Karpas-422 (cell line): ENCODE data around the gene TTC12. TPM values are rescaled to one million over a fixed set of nuclear protein-coding genes. Genes with fewer than 3 reads are reported as not detected.

Experiments
- DNase-seq: peaks from one replicate; pipeline ENCODE4 v3.0.0-alpha.2; 2015
- H2AFZ ChIP-seq: fragments of 200-600 bp; sonication (generic); 2 replicates; pipeline ENCODE4 v1.6.1; 2014; ENCODE audit warnings: antibody characterized with exemption, low read length, mixed read lengths
- H3K27ac ChIP-seq: fragments of 200-600 bp; sonication (generic); 2 replicates; pipeline ENCODE4 v1.5.1; 2014; ENCODE audit warnings: mild to moderate bottlenecking, low read length, moderate library complexity
- H3K27me3 ChIP-seq: fragments of 200-600 bp; sonication (generic); 2 replicates; pipeline ENCODE4 v1.6.1; 2014; ENCODE audit warnings: low read length, mixed read lengths
- H3K36me3 ChIP-seq: fragments of 200-600 bp; sonication (generic); 2 replicates; pipeline ENCODE4 v1.6.1; 2014; ENCODE audit warnings: low read length, mixed read lengths; ENCODE audit not compliant: insufficient read depth
- H3K4me1 ChIP-seq: fragments of 200-600 bp; sonication (generic); 2 replicates; pipeline ENCODE4 v1.6.1; 2014; ENCODE audit warnings: mild to moderate bottlenecking, low read length, mixed read lengths
- H3K4me2 ChIP-seq: fragments of 200-600 bp; sonication (generic); 2 replicates; pipeline ENCODE4 v1.6.1; 2014; ENCODE audit warnings: low read length, low read depth, mild to moderate bottlenecking; ENCODE audit not compliant: poor library complexity, severe bottlenecking
- H3K4me3 ChIP-seq: fragments of 200-600 bp; sonication (generic); 2 replicates; pipeline ENCODE4 v1.5.1; 2014; ENCODE audit warnings: mild to moderate bottlenecking, antibody characterized with exemption, low read length, mixed read lengths
- H3K79me2 ChIP-seq: fragments of 200-600 bp; sonication (generic); 2 replicates; pipeline ENCODE4 v1.6.1; 2014; ENCODE audit warnings: mild to moderate bottlenecking, low read length, mixed read lengths
- H3K9ac ChIP-seq: fragments of 200-600 bp; sonication (generic); 2 replicates; pipeline ENCODE4 v1.6.0; 2014; ENCODE audit warnings: low read length
- H3K9me2 ChIP-seq: fragments of 200-600 bp; sonication (generic), shearing (Covaris generic); replicated peaks from 2 replicates; pipeline ENCODE4 v1.6.0; 2014; ENCODE audit warnings: mild to moderate bottlenecking, low read length, moderate library complexity; ENCODE audit not compliant: insufficient read depth
- H3K9me3 ChIP-seq: fragments of 300-700, 200-600 bp; sonication (generic); 2 replicates; pipeline ENCODE4 v1.6.1; 2014; ENCODE audit warnings: low read length, mixed read lengths
- H4K20me1 ChIP-seq: fragments of 200-600 bp; sonication (generic); 2 replicates; pipeline ENCODE4 v1.6.1; 2014; ENCODE audit warnings: mild to moderate bottlenecking, antibody characterized with exemption, low read length, low read depth; ENCODE audit not compliant: insufficient read depth
- total RNA-seq: library from RNA; depleted of rRNA; stranded (reverse); fragments of >200 nt; shearing (Covaris generic); gene quantifications from 2 replicates; pipeline ENCODE4 v1.2.3, GENCODE V29; 2014; ENCODE audit warnings: low replicate concordance

TTC12 gene
- total RNA-seq, 1 experiment from 2014 or later, result 7.2 TPM

- H3K9me2 ChIP-seq, result no peaks in the 10 kb centered on the region
Observed at GRCh38 chr11:113398669-113399430, 84.5 kb downstream of the TTC12 start.

GRCh38 chr11:113400631-113401230 is 86.3 kb downstream of the TTC12 start:
- no peaks in the 10 kb centered on the region for H4K20me1 ChIP-seq
- no peak overlapping the region for H3K4me3 ChIP-seq
- no peak for DNase-seq
- H3K4me2 ChIP-seq, result no peak overlapping the region
- H3K27me3 ChIP-seq, result no peaks in the 10 kb centered on the region
- no peak overlapping the region for H3K9ac ChIP-seq
- no peak overlapping the region for H3K27ac ChIP-seq
- H3K4me1 ChIP-seq, result no peaks in the 10 kb centered on the region
- no peaks in the 10 kb centered on the region for H3K79me2 ChIP-seq
- no peaks in the 10 kb centered on the region for H3K9me3 ChIP-seq
- H3K9me2 ChIP-seq, result no peaks in the 10 kb centered on the region
- no peaks in the 10 kb centered on the region for H3K36me3 ChIP-seq
- no peak overlapping the region for H2AFZ ChIP-seq

More at GRCh38 chr11:113398669-113399430, 84.5 kb downstream of the TTC12 start:
- Histone ChIP-seq H2AFZ (no peak overlapping the region), H3K27me3 (no peaks in the 10 kb centered on the region), H3K36me3 (no peaks in the 10 kb centered on the region), H3K79me2 (no peaks in the 10 kb centered on the region), H3K4me2 (no peak overlapping the region), H3K4me3 (no peak overlapping the region), H3K4me1 (no peaks in the 10 kb centered on the region), H3K9ac (no peak overlapping the region), H4K20me1 (no peaks in the 10 kb centered on the region), H3K27ac (no peak overlapping the region), H3K9me3 (no peaks in the 10 kb centered on the region)
- DNase-seq, result no peak

- H3K4me2 ChIP-seq, result no peak overlapping the region
- no peak for DNase-seq
- no peak overlapping the region for H2AFZ ChIP-seq
- H3K36me3 ChIP-seq, result no peaks in the 10 kb centered on the region
- no peaks in the 10 kb centered on the region for H3K79me2 ChIP-seq
- H3K27ac ChIP-seq, result no peak overlapping the region
- no peaks in the 10 kb centered on the region for H4K20me1 ChIP-seq
- H3K9me2 ChIP-seq, result no peaks in the 10 kb centered on the region
- H3K27me3 ChIP-seq, result no peaks in the 10 kb centered on the region
- H3K4me3 ChIP-seq, result no peak overlapping the region
- no peaks in the 10 kb centered on the region for H3K9me3 ChIP-seq
- no peaks in the 10 kb centered on the region for H3K4me1 ChIP-seq
- H3K9ac ChIP-seq, result no peak overlapping the region
Observed at GRCh38 chr11:113401718-113402117, 87.3 kb downstream of the TTC12 start.

- H3K27me3 ChIP-seq, result no peaks in the 10 kb centered on the region
- H3K9me2 ChIP-seq, result no peaks in the 10 kb centered on the region
- H3K4me3 ChIP-seq, result no peak overlapping the region
- no peak overlapping the region for H3K9ac ChIP-seq
- no peaks in the 10 kb centered on the region for H3K9me3 ChIP-seq
- H4K20me1 ChIP-seq, result no peaks in the 10 kb centered on the region
- no peak for DNase-seq
- no peak overlapping the region for H3K4me2 ChIP-seq
- H3K4me1 ChIP-seq, result peaks cover 5% of the 10 kb centered on the region; the same call in 1 of the 2 replicates
- H3K36me3 ChIP-seq, result no peaks in the 10 kb centered on the region
- H3K27ac ChIP-seq, result no peak overlapping the region
- H3K79me2 ChIP-seq, result no peaks in the 10 kb centered on the region
- no peak overlapping the region for H2AFZ ChIP-seq
Observed at GRCh38 chr11:113404859-113405430, 90.6 kb downstream of the TTC12 start.

GRCh38 chr11:113405724-113406478 is 91.5 kb downstream of the TTC12 start:
- no peak for DNase-seq
- H3K9me2 ChIP-seq, result no peaks in the 10 kb centered on the region

GRCh38 chr11:113407163-113407562 is 92.8 kb downstream of the TTC12 start:
- H3K27ac ChIP-seq, result no peak overlapping the region
- no peak for DNase-seq
- H3K9me3 ChIP-seq, result no peaks in the 10 kb centered on the region
- H3K27me3 ChIP-seq, result no peaks in the 10 kb centered on the region
- H2AFZ ChIP-seq, result no peak overlapping the region
- no peaks in the 10 kb centered on the region for H3K36me3 ChIP-seq
- no peak overlapping the region for H3K4me3 ChIP-seq
- peaks cover 5% of the 10 kb centered on the region; the same call in 1 of the 2 replicates for H3K4me1 ChIP-seq
- no peak overlapping the region for H3K4me2 ChIP-seq
- no peaks in the 10 kb centered on the region for H3K79me2 ChIP-seq
- H3K9me2 ChIP-seq, result no peaks in the 10 kb centered on the region
- H3K9ac ChIP-seq, result no peak overlapping the region
- H4K20me1 ChIP-seq, result no peaks in the 10 kb centered on the region

More at GRCh38 chr11:113405724-113406478, 91.5 kb downstream of the TTC12 start:
- Histone ChIP-seq H3K79me2 (no peaks in the 10 kb centered on the region), H3K4me2 (no peak overlapping the region), H3K4me1 (peaks cover 5% of the 10 kb centered on the region; the same call in 1 of the 2 replicates), H3K4me3 (no peak overlapping the region), H3K27me3 (no peaks in the 10 kb centered on the region), H4K20me1 (no peaks in the 10 kb centered on the region), H3K27ac (no peak overlapping the region), H3K9me3 (no peaks in the 10 kb centered on the region), H2AFZ (no peak overlapping the region), H3K36me3 (no peaks in the 10 kb centered on the region), H3K9ac (no peak overlapping the region)

- Histone ChIP-seq H3K9ac (no peak overlapping the region), H3K9me3 (no peaks in the 10 kb centered on the region), H3K9me2 (no peaks in the 10 kb centered on the region), H4K20me1 (no peaks in the 10 kb centered on the region), H3K36me3 (no peaks in the 10 kb centered on the region), H3K4me1 (peaks cover 5% of the 10 kb centered on the region; the same call in 1 of the 2 replicates), H3K4me2 (no peak overlapping the region), H3K79me2 (no peaks in the 10 kb centered on the region), H3K27me3 (no peaks in the 10 kb centered on the region), H3K4me3 (no peak overlapping the region), H2AFZ (no peak overlapping the region), H3K27ac (no peak overlapping the region)
- no peak for DNase-seq
Observed at GRCh38 chr11:113408206-113408605, 93.8 kb downstream of the TTC12 start.

- H3K9ac ChIP-seq, result no peak overlapping the region
- no peak overlapping the region for H2AFZ ChIP-seq
- no peaks in the 10 kb centered on the region for H3K27me3 ChIP-seq
- peaks cover 5% of the 10 kb centered on the region; the same call in 1 of the 2 replicates for H3K4me1 ChIP-seq
- H3K9me2 ChIP-seq, result no peaks in the 10 kb centered on the region
- no peaks in the 10 kb centered on the region for H3K79me2 ChIP-seq
- H4K20me1 ChIP-seq, result no peaks in the 10 kb centered on the region
- DNase-seq, result no peak
- no peaks in the 10 kb centered on the region for H3K36me3 ChIP-seq
- no peaks in the 10 kb centered on the region for H3K9me3 ChIP-seq
- no peak overlapping the region for H3K27ac ChIP-seq
- H3K4me3 ChIP-seq, result no peak overlapping the region
- H3K4me2 ChIP-seq, result no peak overlapping the region
Observed at GRCh38 chr11:113408887-113409286, 94.5 kb downstream of the TTC12 start.
